HG03095 (cell line): Measurements from ENCODE around the gene SDK1.

ENCODE experiments used
- ATAC-seq: cut with Tn5 transposase; IDR thresholded peaks from one replicate; pipeline ENCODE4 v1.9.1; 2021; ENCODE audit warnings: moderate library complexity; ENCODE audit not compliant: unreplicated experiment

The SDK1 gene

GRCh38 chr7:4159761-4160554 lies 858.9 kb downstream of the SDK1 start:
- ATAC-seq = no peak

- ATAC-seq = no peak
Measured at GRCh38 chr7:4162884-4163564, 862.0 kb downstream of the SDK1 start.

- no peak for ATAC-seq
Measured at GRCh38 chr7:4163565-4164203, 862.6 kb downstream of the SDK1 start.

GRCh38 chr7:4164556-4164955 lies 863.5 kb downstream of the SDK1 start:
- no peak for ATAC-seq

GRCh38 chr7:4166340-4166739 lies 865.3 kb downstream of the SDK1 start:
- ATAC-seq = no peak

- no peak for ATAC-seq
Measured at GRCh38 chr7:4166807-4167206, 865.8 kb downstream of the SDK1 start.

GRCh38 chr7:4167385-4167910 lies 866.4 kb downstream of the SDK1 start:
- ATAC-seq = no peak

GRCh38 chr7:4168041-4168440 lies 867.0 kb downstream of the SDK1 start:
- no peak for ATAC-seq

GRCh38 chr7:4168541-4168940 lies 867.5 kb downstream of the SDK1 start:
- no peak for ATAC-seq

GRCh38 chr7:4169455-4169854 lies 868.4 kb downstream of the SDK1 start:
- no peak for ATAC-seq

- no peak for ATAC-seq
Measured at GRCh38 chr7:4170997-4171786, 870.1 kb downstream of the SDK1 start.

- ATAC-seq = no peak
Measured at GRCh38 chr7:4172883-4173282, 871.8 kb downstream of the SDK1 start.

GRCh38 chr7:4173615-4174014 lies 872.6 kb downstream of the SDK1 start:
- ATAC-seq = no peak

GRCh38 chr7:4174016-4174415 lies 873.0 kb downstream of the SDK1 start:
- ATAC-seq = no peak

- ATAC-seq = no peak
Measured at GRCh38 chr7:4174451-4174850, 873.4 kb downstream of the SDK1 start.

- no peak for ATAC-seq
Measured at GRCh38 chr7:4174884-4175283, 873.8 kb downstream of the SDK1 start.

GRCh38 chr7:4175346-4175973 lies 874.4 kb downstream of the SDK1 start:
- ATAC-seq = no peak

- ATAC-seq = no peak
Measured at GRCh38 chr7:4177001-4177400, 875.9 kb downstream of the SDK1 start.

- ATAC-seq = no peak
Measured at GRCh38 chr7:4178416-4178815, 877.4 kb downstream of the SDK1 start.

- no peak for ATAC-seq
Measured at GRCh38 chr7:4178916-4179687, 878.0 kb downstream of the SDK1 start.
